HG03159 (cell line): ENCODE results near the gene CLIC5.

Experiments used
- ATAC-seq: cut with Tn5 transposase; IDR thresholded peaks from one replicate; pipeline ENCODE4 v1.9.1; 2021; ENCODE audit warnings: mild to moderate bottlenecking, moderate library complexity; ENCODE audit not compliant: unreplicated experiment

The CLIC5 gene

DNA sequence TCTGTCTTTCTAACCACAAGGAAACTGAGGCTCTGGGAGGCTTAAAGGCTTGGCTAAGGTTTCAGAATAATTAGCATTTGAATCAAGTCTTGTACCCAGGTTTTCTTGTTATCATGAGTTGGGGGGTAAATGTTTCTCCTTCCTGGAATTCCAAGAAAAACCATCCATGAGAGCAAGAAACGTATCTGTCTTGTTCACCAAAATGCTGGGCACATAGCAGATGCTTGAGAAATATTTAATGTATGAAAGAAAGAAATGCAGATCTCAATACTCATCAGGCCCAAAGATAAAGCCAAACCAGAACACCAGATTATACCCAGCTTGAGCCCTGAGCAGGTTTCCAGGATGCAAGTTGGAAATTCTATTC, 164.6 kb downstream of the CLIC5 start:
- no peak for ATAC-seq

DNA sequence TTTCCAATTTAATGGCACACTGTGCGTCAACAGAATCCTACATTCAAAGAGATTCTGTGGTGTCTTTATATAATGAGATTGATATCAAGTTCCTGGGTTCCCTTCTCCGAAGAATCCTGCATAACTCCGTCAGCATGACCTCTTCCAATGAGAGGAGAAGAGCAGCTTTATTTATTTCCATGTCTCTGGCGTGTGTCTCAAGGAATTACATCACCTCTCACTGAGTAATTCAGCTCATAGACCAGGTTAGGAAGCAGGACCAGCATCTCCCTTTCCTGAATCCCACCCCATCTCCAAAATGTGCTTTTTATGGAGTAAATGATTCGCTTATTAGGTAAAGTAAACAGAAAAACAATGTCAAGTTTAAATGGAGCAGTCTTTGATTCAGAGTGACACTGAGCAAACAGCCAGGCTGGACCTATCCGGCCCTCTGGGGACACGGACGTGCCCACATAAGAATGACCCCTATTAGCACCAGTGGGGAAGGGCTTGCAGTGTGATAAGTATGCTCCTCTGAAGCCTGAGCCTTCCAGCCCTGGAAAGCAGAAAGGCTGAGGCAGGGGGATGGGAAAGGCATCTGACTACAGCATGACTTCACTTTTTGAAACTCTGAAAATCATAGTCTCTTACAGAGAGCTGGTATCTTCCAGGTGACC, 165.2 kb downstream of the CLIC5 start:
- ATAC-seq = no peak

DNA sequence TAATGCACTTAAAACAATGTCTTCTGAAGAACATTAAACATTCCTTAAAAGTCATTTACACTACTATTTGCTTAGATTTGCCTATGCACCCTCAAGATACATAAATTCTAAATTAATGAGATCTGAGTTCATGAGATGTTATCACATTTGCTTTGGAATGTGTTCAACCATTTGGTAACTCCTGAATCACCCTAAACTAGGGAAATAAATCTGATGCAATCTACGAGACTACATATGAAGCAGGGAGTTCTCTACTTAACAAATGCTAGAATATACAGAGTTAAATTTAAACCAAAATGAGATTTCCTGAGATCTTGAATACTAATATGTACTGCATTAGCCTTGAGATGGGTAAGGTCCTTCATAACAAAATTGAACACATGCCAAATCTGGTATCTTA, 170.1 kb downstream of the CLIC5 start:
- ATAC-seq = no peak

DNA sequence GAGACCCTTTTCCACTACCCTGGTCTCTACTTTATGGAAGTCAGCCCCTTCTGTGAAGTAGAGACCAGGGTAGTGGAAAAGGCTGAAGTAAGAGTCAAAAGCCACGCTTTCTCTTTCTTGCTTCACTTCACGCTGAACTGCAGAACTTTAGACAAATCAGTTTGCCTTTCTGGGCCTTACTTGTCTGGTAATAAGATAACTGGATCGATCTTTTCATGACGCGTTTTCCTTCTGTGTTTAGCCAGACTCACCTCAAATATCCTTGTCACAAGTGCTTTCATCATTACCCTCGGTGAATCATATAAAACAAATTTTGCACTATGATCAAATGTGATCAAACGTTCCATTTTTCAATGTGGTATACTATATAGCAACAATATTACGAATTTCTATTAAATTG, 170.7 kb downstream of the CLIC5 start:
- no peak for ATAC-seq

DNA sequence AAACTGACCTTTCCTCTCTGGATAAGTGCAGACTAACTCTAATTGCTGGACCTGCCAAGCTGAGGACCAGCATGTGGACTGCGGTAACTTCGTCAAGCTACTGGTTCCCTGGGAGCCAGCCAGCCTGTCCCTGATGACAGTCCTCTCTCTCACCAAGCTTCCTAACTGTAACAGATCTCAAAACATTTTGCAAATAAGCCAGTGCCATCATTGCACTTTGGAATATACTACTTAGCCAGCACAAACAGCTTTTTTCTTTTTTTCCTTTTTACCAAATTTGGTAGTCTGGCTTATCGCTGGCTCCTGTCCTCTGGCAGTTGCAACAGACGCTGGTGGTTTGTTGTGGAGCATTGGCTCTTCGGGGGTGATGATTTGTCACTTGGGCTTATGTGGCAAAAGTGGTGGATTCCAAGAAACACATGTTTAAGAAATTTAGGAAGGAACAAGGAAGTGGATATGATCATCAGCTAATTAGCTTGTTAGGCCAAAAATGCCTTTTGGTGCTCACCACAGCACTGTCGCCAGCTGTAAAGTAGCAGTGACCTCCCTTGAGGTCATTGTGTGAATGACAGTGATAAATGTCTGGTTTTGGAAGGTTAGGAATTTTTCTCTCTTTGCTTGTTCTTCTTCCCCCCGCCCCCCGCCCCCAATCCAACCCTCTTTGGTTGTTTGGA, 171.7 kb downstream of the CLIC5 start:
- ATAC-seq = no peak

DNA sequence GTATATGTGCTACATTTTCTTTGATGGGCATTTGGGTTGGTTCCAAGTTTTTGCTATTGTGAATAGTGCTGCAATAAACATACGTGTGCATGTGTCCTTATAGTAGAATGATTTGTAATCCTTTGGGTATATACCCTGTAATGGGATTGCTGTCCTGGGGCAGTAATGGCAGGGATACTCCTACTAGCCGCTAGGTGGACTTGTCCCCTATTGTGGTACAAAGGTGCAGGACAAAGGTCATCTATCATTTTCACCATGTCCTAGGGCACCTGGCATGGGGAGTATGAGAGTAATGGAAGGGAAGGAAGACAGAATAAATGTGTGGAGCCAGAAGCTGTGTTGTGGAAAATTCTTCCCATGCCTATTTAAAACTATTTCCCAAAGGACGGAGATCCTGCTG, 174.6 kb downstream of the CLIC5 start:
- ATAC-seq = no peak

DNA sequence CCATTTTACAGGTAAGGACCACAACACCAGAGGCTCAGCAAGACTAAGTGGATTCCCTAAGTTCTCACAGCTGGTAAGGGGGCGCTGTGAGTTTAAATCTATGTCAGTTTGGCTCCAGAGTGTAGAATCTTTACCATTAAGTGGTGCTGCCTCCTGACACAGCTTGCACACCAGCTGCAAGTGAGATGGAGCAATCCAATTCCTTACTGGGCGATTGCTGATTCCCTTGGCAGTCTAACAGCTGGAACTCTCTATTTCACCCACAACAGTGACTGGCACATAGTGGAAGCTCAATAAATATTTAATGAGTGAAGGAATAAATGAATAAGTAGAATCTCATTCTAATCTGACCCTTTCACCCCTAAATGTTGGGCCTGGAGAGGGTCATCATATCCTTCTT, 176.7 kb downstream of the CLIC5 start:
- ATAC-seq = no peak

DNA sequence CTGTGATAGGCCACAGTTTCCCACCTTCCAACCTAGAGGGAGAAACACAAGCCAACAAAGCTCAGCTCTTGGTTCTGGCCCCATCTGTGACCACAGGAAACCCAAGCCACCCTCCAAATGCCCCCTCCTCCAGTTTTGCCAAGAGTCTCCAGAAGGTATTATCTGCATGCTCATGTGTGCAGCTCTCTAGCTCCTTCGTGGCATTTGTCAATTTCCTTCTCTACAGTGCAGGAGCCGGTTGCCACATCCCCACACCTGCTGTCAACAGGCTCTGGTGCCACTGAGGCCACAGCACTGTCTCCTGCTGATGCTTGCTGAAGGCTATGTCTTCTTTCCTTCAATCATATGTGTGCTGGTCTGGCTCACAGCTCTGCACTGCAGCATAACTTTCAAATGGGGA, 177.2 kb downstream of the CLIC5 start:
- ATAC-seq = no peak

DNA sequence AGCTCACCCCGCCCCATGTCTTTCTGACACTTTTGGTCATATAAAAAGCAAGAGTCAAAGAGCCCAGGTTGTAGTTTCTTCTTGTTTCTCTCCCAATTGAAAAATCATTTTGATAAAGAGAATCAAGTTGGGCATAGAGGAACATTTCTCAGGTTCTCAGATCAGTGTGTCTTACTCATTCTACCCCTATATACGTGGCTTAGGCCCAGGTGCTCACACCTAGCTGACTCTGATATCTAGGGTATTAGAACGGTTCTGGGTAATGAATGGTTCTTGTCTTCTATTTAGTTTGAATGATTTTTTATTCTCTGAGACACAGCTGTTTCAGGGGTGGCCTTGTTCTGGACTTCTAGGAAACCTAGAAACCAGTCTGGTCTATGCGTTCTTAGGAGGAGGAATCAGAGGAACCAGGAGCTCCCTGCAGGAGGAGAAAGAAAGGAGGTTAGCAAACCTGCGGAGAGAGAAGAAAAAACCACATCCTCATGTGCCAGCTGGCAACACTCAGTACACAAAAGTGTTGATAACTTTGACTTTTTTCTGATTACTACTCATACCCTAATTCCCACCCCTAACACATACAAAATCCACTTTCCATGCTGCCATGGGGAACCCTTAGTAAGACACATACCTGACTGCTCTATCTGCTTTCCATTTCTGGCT, 178.0 kb downstream of the CLIC5 start:
- no peak for ATAC-seq

DNA sequence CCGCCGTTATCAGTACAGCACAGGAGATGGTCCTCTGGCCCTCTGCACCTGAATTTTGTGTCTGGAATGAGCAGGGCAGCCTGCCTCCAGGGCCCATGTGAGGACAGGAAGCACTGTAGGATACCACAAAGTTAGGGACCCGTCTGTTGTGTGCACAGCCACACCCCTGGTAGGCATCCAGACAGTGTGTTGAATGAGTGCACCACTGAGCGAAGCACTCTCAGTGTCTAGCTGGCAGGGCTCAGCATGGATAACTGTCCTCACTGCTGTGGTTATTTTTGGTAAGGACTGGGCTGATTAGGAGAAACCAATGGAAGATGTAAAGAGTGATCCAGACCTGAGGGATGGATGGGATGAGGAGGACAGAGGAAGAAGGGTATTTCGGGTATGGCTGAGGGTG, 178.7 kb downstream of the CLIC5 start:
- ATAC-seq = no peak

DNA sequence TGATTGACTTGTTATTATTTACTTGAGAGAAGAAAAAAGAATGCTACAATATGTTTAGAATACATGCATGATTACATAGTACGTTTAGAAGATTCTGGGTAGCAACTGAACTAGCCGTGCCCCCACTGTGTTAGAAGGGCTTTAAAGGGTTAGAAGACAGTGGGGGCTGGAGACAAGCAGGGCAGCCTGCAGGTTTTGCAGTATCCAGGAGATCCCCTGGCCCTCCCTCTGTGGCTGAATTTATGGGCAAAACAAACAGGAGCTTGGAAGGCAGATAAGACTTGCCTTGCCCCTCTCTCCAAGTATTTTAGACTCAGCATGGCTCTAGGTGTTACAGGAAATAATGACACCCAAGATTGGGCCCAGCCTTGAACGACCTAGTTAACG, 179.2 kb downstream of the CLIC5 start:
- no peak for ATAC-seq

DNA sequence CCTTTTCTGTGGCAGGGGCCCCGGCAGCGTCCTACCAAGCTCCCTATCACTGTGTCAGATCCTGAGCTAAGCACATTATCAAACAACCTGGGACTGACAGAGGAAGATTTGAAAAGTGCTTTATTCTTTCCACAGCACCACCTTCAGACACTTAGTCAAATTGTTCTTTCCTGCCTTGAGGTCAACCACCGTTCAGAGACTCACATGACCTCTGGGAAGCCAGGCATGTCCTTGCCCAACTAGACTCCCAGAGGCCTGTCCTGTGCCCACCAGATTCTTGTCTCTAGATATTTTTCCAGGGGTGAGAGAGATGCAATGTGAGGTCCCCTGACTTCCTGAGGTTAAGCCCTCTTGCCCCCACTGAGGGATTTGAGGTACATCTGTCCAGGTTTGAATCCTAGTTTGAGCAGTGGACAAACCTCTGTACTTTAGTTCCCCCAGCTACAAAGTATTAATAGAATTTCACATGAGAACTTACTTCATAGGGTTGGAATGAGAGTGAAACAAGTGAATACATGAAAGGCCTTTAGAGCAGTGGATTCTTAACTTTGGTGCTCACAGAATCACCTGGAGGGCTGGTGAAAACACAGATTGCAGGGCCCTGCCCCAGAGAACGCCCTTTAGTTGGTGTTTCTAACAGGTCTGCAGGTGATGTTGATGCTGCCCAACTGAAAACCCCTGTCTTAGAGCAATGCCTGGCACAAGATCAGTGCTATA, 179.8 kb downstream of the CLIC5 start:
- ATAC-seq = no peak

DNA sequence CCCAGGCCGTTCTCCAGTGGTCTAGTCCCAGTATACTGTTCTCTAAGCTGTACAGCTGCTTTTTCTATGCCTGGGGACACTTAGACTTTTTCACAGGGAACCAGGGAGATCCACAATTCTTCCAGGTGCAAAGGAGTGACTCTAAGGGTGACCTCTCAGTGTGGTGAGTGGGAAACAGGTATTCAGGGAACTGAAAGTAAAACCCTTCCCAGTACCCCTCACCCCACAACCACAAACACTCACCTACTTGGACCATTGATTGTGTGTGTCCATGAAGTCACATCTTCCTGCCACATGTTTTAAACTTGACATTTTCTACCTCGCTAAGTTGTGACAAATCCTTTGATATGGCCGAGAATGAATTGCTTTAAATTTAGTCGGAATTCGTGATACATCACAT, 183.6 kb downstream of the CLIC5 start:
- no peak for ATAC-seq
